GM21717 (cell line): ENCODE data around the gene ACBD3.

Experiments
- ATAC-seq: cut with Tn5 transposase; IDR thresholded peaks from one replicate; pipeline ENCODE4 v1.9.1; 2021; ENCODE audit warnings: mild to moderate bottlenecking, moderate library complexity; ENCODE audit not compliant: unreplicated experiment

Gene ACBD3

GRCh38 chr1:226202246-226202645 is 15.7 kb upstream of the ACBD3 start:
- no peak for ATAC-seq

GRCh38 chr1:226201029-226201593 is 14.6 kb upstream of the ACBD3 start:
- peak; percentile 52 for ATAC-seq

- no peak for ATAC-seq
These were observed 13.4 kb upstream of the ACBD3 start for GRCh38 chr1:226199971-226200370.

- ATAC-seq, result no peak
These were observed 8.6 kb upstream of the ACBD3 start for GRCh38 chr1:226195144-226195543.

DNA sequence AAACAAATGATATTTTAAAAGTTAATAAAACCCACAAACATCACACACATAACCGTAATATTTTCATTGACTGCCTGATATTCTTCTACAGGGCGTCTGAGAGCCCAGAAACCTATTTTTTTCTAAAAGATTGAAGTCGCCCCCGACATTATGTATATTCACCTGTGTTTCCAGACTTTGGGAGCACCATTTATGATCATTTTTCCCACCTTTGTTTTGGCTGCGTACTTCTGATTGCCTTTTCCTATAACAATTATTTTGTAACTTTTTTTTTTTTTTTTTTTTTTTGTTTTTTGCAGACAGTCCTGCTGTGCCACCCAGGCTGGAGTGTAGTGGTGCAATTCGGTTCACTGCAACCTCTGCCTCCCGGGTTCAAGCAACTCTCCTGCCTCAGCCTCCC is 839 bp upstream of the ACBD3 start:
- no peak for ATAC-seq

DNA sequence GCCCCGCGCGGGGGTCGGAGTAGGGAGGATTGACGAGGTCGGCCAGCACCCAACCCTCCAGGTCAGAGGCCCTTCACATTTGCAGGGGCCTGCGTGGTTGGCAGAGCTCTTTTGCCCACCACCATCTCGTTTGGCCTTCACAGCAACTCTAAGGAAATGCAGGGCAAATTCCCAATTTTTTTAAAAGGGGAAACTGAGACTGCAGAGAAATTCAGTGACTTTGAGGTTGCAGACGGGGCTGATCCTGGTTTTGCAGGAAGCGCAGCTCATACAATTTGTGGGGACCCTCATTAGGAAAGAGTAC is 430 bp upstream of the ACBD3 start:
- ATAC-seq, result no peak

DNA sequence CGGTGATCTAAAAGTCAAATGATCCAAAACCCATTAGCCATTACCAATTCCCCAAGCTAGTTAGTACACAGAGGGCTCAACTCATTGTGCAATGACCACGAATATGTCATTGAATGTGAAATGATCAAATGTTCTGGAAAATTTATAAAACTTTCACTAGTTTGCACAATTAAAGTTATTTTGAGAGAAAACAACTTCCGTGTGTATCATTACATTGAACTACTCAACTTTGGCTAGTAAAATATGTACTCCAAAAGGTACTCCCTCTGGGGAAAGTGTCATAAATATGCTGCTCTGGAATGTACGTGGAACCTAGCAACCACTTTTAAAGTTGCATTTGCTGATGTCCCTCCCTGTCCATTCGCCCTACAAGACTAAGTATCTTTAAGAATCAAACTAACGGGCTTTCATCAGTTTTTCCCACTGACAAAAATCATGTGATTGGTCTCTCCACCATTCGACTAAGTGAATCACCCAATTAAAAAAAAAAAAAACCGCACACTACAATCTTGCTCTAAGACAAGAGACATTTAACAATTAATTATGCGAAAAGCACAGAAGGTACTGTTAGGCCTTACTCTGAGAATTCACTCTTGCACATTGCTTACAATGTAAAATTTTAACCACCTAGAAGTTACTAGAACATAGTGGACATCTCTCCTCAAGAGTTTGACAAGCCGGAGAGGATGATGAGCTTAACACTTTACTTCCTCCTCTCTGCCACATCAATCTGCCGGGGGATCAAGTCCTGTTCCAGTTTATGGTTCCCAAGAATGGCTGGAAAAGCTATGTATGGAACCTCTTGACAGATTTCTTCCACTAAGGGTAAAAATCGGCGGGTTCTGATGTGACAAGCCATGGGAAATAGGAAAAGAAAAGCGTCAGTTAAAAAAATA is 1.2 kb downstream of the ACBD3 start:
- no peak for ATAC-seq

- ATAC-seq, result no peak
These were observed 4.4 kb downstream of the ACBD3 start for GRCh38 chr1:226181996-226182714.

DNA sequence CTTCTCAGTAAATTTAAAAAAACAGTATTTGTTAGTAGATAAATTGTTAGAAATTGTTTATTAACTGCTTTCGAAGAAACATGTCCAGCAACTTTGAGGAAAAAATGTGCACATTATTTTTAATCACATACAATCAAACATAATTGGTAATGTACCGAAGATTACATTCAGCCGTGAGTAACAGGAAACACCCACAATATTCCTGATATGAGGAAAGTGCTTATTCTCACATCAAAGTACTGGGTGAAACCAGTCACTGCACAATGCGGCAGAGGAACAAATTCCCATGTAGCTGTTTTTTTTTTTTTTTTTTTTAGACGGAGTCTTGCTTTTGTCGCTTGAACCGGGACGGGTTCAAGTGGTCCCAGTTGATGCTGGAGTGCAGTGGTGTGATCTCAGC is 9.7 kb downstream of the ACBD3 start:
- ATAC-seq, result no peak

DNA sequence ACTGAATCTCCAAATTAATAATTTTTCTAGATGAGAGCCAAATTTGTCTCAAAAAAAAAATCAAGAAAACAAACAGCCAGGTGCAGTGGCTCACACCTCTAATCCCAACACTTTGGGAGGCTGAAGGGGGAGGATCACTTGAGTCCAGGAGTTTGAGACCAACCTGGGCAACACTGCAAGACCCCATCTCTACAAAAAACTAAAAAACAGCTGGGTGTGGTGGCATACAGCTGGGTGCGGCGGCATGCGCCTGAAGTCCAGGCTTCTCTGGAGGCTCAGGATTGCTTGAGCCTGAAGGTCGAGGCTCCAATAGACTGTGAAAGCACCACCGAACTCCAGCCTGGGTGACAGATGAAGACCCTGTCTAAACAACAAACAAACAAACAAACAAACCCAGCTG is 14.0 kb downstream of the ACBD3 start:
- ATAC-seq, result no peak

- no peak for ATAC-seq
These were observed 20.2 kb downstream of the ACBD3 start for GRCh38 chr1:226166341-226166740.

- ATAC-seq, result no peak
These were observed 22.4 kb downstream of the ACBD3 start for GRCh38 chr1:226164154-226164553.

DNA sequence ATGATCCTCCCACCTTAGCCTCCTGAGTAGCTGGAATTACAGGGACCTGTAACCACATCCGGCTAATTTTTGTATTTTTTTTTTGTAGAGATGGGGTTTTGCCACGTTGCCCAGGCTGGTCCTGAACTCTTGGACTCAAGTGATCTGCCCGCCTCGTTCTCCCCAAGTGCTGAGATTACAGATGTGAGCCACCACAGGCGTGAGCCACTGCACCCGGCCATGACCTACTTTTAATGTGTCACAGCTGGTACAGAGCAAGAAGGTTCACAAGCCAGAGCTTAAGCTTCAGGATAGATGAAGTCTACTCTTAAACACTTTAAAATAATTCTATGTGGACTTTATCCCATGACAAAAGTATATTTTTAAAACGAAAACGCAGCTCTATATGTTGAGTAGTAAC is 23.6 kb downstream of the ACBD3 start:
- no peak for ATAC-seq

- ATAC-seq, result no peak
These were observed 27.6 kb downstream of the ACBD3 start for GRCh38 chr1:226158983-226159382.

- no peak for ATAC-seq
These were observed 28.1 kb downstream of the ACBD3 start for GRCh38 chr1:226158457-226158856.

DNA sequence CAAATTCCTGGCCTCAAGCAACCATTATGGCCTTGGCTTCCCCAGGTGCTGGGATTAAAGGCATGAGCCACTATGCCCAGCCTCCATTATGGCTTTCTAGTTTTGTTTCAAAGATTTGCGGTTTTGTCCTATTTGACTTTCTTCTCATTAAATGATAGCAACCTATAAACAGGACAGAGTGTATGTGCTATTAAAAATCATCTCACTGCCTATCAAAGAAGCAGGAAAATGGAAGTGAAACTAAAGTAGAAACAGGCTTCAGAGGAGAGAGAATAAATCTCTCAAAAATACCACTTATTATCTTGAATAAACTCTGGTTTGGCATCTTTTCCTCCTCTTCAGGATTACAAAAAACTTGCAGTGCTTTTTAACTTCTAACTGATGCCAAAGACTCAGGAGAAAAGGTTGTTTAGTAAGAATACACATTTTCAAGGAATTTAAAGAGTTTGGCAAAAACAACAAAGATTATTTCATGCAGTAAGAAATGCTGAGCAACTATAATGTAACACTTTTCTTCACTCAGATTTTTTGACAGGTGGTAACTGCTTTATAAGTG is 28.7 kb downstream of the ACBD3 start:
- no peak for ATAC-seq

GRCh38 chr1:226154593-226154992 is 31.9 kb downstream of the ACBD3 start:
- ATAC-seq, result no peak

GRCh38 chr1:226149806-226150205 is 36.7 kb downstream of the ACBD3 start:
- ATAC-seq, result no peak

DNA sequence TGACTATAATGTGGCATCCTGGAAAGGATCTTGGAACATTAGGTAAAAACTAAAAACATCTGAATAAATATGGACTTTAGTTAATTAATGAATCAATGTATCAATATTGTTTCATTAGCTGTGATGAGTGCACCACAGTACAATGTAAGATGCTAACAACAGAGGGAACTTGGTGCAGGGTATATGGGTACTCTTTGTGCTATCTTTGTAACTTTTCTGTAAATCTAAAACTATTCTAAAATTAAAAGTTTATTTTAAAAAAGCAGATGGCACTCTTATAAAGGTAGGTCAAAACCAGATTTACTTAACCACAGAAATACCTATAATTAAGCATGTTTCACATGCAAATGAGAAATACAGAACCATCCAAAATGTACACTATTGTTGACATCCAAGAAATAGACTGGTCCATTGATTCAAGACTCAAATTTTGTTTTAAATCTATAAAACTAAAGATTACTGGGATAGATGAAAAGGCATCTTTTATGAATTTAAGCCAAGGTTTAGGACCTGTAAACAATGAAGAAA is 38.4 kb downstream of the ACBD3 start:
- no peak for ATAC-seq

GRCh38 chr1:226144045-226144444 is 42.5 kb downstream of the ACBD3 start:
- no peak for ATAC-seq

- ATAC-seq, result no peak
These were observed 50.8 kb downstream of the ACBD3 start for GRCh38 chr1:226135709-226136108.
